Osteocyte (in vitro differentiated cells): Measurements from ENCODE around the gene UTRN. TPM values are rescaled to one million over a fixed set of nuclear protein-coding genes. Genes with fewer than 3 reads are reported as not detected.

Source experiments
- DNase-seq: peaks from one replicate; pipeline ENCODE4 v3.0.0; 2021; ENCODE audit warnings: mixed read lengths; ENCODE audit not compliant: unreplicated experiment; ENCODE audit errors: extremely low spot score
- H3K27ac Mint-ChIP-seq: one replicate; pipeline ENCODE4 v1.8.0; 2021; ENCODE audit warnings: mild to moderate bottlenecking, mixed read lengths; ENCODE audit not compliant: unreplicated experiment
- H3K27me3 Mint-ChIP-seq: one replicate; pipeline ENCODE4 v1.8.0; 2021; ENCODE audit warnings: mixed read lengths; ENCODE audit not compliant: unreplicated experiment
- H3K36me3 Mint-ChIP-seq: one replicate; pipeline ENCODE4 v1.8.0; 2021; ENCODE audit warnings: mixed read lengths; ENCODE audit not compliant: unreplicated experiment
- H3K4me1 Mint-ChIP-seq: one replicate; pipeline ENCODE4 v1.8.0; 2021; ENCODE audit warnings: mixed read lengths; ENCODE audit not compliant: unreplicated experiment
- H3K4me3 Mint-ChIP-seq: one replicate; pipeline ENCODE4 v1.8.0; 2021; ENCODE audit warnings: mild to moderate bottlenecking, moderate library complexity, mixed read lengths; ENCODE audit not compliant: unreplicated experiment
- H3K9me3 Mint-ChIP-seq: one replicate; pipeline ENCODE4 v1.8.0; 2021; ENCODE audit warnings: mixed read lengths; ENCODE audit not compliant: unreplicated experiment
- CTCF ChIP-seq: fragments of 200-600 bp; sonication (generic); IDR thresholded peaks from 2 replicates; pipeline ENCODE4 v1.5.0; 2021; ENCODE audit warnings: antibody characterized with exemption, mild to moderate bottlenecking, moderate library complexity
- total RNA-seq: library from RNA; stranded (reverse); gene quantifications from 2 replicates; pipeline ENCODE4 v1.2.1, GENCODE V29; 2021

UTRN gene
- total RNA-seq, 1 donor from 2014 or later = 144 TPM

GRCh38 chr6:144295981-144296767 is 11.0 kb downstream of the UTRN start:
- DNase-seq = no peak
- no peak for TF ChIP-seq CTCF
- peaks cover 65% of the 10 kb centered on the region for H3K4me1 Mint-ChIP-seq
- no peak overlapping the region for H3K4me3 Mint-ChIP-seq
- peak overlapping the region; percentile 7 for H3K27ac Mint-ChIP-seq
- peaks cover 4% of the 10 kb centered on the region for H3K9me3 Mint-ChIP-seq
- H3K27me3 Mint-ChIP-seq = no peaks in the 10 kb centered on the region
- H3K36me3 Mint-ChIP-seq = peaks cover 34% of the 10 kb centered on the region

GRCh38 chr6:144296973-144297372 is 11.8 kb downstream of the UTRN start:
- Mint-ChIP-seq H3K27ac (peak overlapping the region; percentile 81), H3K4me3 (no peak overlapping the region), H3K9me3 (peaks cover 4% of the 10 kb centered on the region), H3K36me3 (peaks cover 33% of the 10 kb centered on the region), H3K27me3 (no peaks in the 10 kb centered on the region), H3K4me1 (peaks cover 59% of the 10 kb centered on the region)
- no peak for TF ChIP-seq CTCF
- no peak for DNase-seq

- no peak for DNase-seq
- peak overlapping the region; percentile 81 for H3K27ac Mint-ChIP-seq
- TF ChIP-seq CTCF = no peak
- no peak overlapping the region for H3K4me3 Mint-ChIP-seq
- H3K9me3 Mint-ChIP-seq = peaks cover 4% of the 10 kb centered on the region
- H3K36me3 Mint-ChIP-seq = peaks cover 29% of the 10 kb centered on the region
- peaks cover 53% of the 10 kb centered on the region for H3K4me1 Mint-ChIP-seq
- H3K27me3 Mint-ChIP-seq = no peaks in the 10 kb centered on the region
Measured at GRCh38 chr6:144297511-144298100, 12.5 kb downstream of the UTRN start.

- peaks cover 4% of the 10 kb centered on the region for H3K9me3 Mint-ChIP-seq
- no peaks in the 10 kb centered on the region for H3K27me3 Mint-ChIP-seq
- no peak overlapping the region for H3K4me3 Mint-ChIP-seq
- no peak for DNase-seq
- TF ChIP-seq CTCF = no peak
- no peak overlapping the region for H3K27ac Mint-ChIP-seq
- peaks cover 47% of the 10 kb centered on the region for H3K4me1 Mint-ChIP-seq
- peaks cover 29% of the 10 kb centered on the region for H3K36me3 Mint-ChIP-seq
Measured at GRCh38 chr6:144298194-144298593, 13.1 kb downstream of the UTRN start.

GRCh38 chr6:144298916-144299315 is 13.8 kb downstream of the UTRN start:
- H3K4me3 Mint-ChIP-seq = no peak overlapping the region
- H3K4me1 Mint-ChIP-seq = peaks cover 43% of the 10 kb centered on the region
- H3K36me3 Mint-ChIP-seq = peaks cover 29% of the 10 kb centered on the region
- no peak for TF ChIP-seq CTCF
- no peak for DNase-seq
- H3K27me3 Mint-ChIP-seq = no peaks in the 10 kb centered on the region
- H3K9me3 Mint-ChIP-seq = peaks cover 4% of the 10 kb centered on the region
- no peak overlapping the region for H3K27ac Mint-ChIP-seq
